K562 (cell line): ENCODE data around the gene URGCP. TPM values are rescaled to one million over a fixed set of nuclear protein-coding genes. Genes with fewer than 3 reads are reported as not detected.

Source experiments
- ATF4 ChIP-seq: fragments of 450-650 bp; formaldehyde crosslinking; IDR thresholded peaks from 2 replicates; pipeline ENCODE4 v1.4.0; 2022; ENCODE audit warnings: mild to moderate bottlenecking, moderate library complexity
- CAMTA2 ChIP-seq: fragments of 250-450 bp; sonication (Bioruptor Pico); conservative IDR thresholded peaks from 2 replicates; pipeline ENCODE4 v1.5.1; 2022
- CEBPZ ChIP-seq: fragments of 150-350 bp; IDR thresholded peaks from 2 replicates; pipeline ENCODE4 v1.6.1; 2014; ENCODE audit warnings: low read depth, mild to moderate bottlenecking, low read length, borderline replicate concordance
- KDM2B ChIP-seq: fragments of 250-450 bp; sonication (Bioruptor Pico); IDR thresholded peaks from 2 replicates; pipeline ENCODE4 v1.8.0; 2021; ENCODE audit warnings: mild to moderate bottlenecking, moderate library complexity
- NFYB ChIP-seq: IDR thresholded peaks from 2 replicates; pipeline ENCODE4 v1.6.1; 2011; ENCODE audit warnings: mild to moderate bottlenecking, moderate library complexity; ENCODE audit not compliant: insufficient read length; ENCODE audit errors: extremely low read depth
- PCBP2 ChIP-seq: fragments of 200-400 bp; formaldehyde crosslinking; IDR thresholded peaks from 2 replicates; pipeline ENCODE4 v1.6.1; 2018; ENCODE audit warnings: low read length, low read depth, mild to moderate bottlenecking, moderate library complexity; ENCODE audit not compliant: poor library complexity, severe bottlenecking
- RAD51 ChIP-seq: fragments of 450-650 bp; IDR thresholded peaks from 2 replicates; pipeline ENCODE4 v1.7.1; 2016; ENCODE audit warnings: low read depth, mild to moderate bottlenecking, borderline replicate concordance
- SAFB2 ChIP-seq: fragments of 200-400 bp; formaldehyde crosslinking; IDR thresholded peaks from 2 replicates; pipeline ENCODE4 v1.6.1; 2018; ENCODE audit warnings: borderline replicate concordance, low read length, low read depth, moderate library complexity; ENCODE audit not compliant: severe bottlenecking
- SP1 ChIP-seq: sonication (generic); formaldehyde crosslinking; IDR thresholded peaks from 2 replicates; pipeline ENCODE4 v1.8.1; 2022; ENCODE audit warnings: mild to moderate bottlenecking, missing genetic modification reagents
- TSHZ1 ChIP-seq: fragments of 250-450 bp; sonication (Bioruptor Pico); IDR thresholded peaks from 2 replicates; pipeline ENCODE4 v1.4.0; 2020; ENCODE audit warnings: mild to moderate bottlenecking, moderate library complexity
- ZBTB12 ChIP-seq: fragments of 250-450 bp; sonication (Bioruptor Pico); IDR thresholded peaks from 2 replicates; pipeline ENCODE4 v1.4.0; 2020
- ZFP91 ChIP-seq: sonication (generic); formaldehyde crosslinking; IDR thresholded peaks from 2 replicates; pipeline ENCODE4 v1.8.0; 2022; ENCODE audit warnings: mild to moderate bottlenecking, missing genetic modification reagents
- ZNF24 ChIP-seq: fragments of 450-650 bp; IDR thresholded peaks from 2 replicates; pipeline ENCODE4 v1.6.1; 2016
- ZNF316 ChIP-seq: fragments of 450-650 bp; IDR thresholded peaks from 2 replicates; pipeline ENCODE4 v1.6.1; 2016
- ZNF717 ChIP-seq: fragments of 250-450 bp; sonication (Bioruptor Pico); IDR thresholded peaks from 2 replicates; pipeline ENCODE4 v1.5.0; 2021
- polyA plus RNA-seq, 8 experiments: library from polyadenylated mRNA; depleted of rRNA in 4 of 8; stranded (reverse) in 5 of 8; unstranded in 3 of 8; fragments of >200 nt; fragmentation: Nextera tagmentation in 2 of 8; fragmentation: Illumina TruSeq in 1 of 8; extraction: Ambion mirVana in 2 of 8; extraction: Trizol in 1 of 8; gene quantifications; 2 replicates each; pipeline versions ENCODE4 v1.2.1 to v1.2.3, GENCODE V29; 2011 to 2014; ENCODE audit warnings: inconsistent platforms in 1 of 8, missing spikeins in 1 of 8
- total RNA-seq, 7 experiments: library from RNA; depleted of rRNA in 6 of 7; stranded (reverse); fragments of >200 nt in 6 of 7; fragmentation: Illumina TruSeq in 2 of 7; extraction: Trizol in 2 of 7; gene quantifications; 2 replicates each; pipeline versions ENCODE4 v1.2.1 to v1.2.3, GENCODE V29; 2011 to 2021; ENCODE audit warnings: low replicate concordance in 1 of 7

The URGCP gene
- total and polyA plus RNA-seq, 9 of the 15 experiments (the other 6 are each of a cell fraction or from before 2014, with no cell fraction given), result 1.7 to 25.8 (median 12.5) TPM

GRCh38 chr7:43925984-43926797 is 19.8 kb upstream of the URGCP start, which contains the start of gene UBE2D4 (continued):
- no peak for TF ChIP-seq TSHZ1 (CRISPR knock-in tag)
- TF ChIP-seq ZNF717 (CRISPR knock-in tag), result no peak
- peak; percentile 16; the same call in 1 of the 2 replicates for TF ChIP-seq ATF4 (CRISPR knock-in tag)
- TF ChIP-seq NFYB, result no peak
- no peak for TF ChIP-seq CAMTA2 (CRISPR knock-in tag)
- no peak for TF ChIP-seq SAFB2
- TF ChIP-seq CEBPZ, result no peak
- TF ChIP-seq KDM2B (CRISPR knock-in tag), result 0 out of 2 replicates have a peak, but pooled peaks have one; percentile 32
- TF ChIP-seq RAD51, result peak; percentile 77
- TF ChIP-seq ZNF316, result peak; percentile 15; the same call in 1 of the 2 replicates
- TF ChIP-seq ZFP91, result no peak
- TF ChIP-seq ZNF24, result peak; percentile 66; the same call in 1 of the 2 replicates
- TF ChIP-seq PCBP2, result no peak
- TF ChIP-seq SP1 (CRISPR knock-in tag), result peak; percentile 75
- no peak for TF ChIP-seq ZBTB12
